Ectodermal cell (in vitro differentiated cells): ENCODE measurements around the gene ANKS1B.
"Not testable (repeated sequence)": the region's sequence is repeated elsewhere in the genome, so short reads cannot be mapped to it uniquely, and the experiment has no call there.

Source experiments
- H3K27ac ChIP-seq: 2 replicates; pipeline ENCODE4 v1.7.0; 2013; ENCODE audit warnings: mild to moderate bottlenecking, low read depth, low read length; ENCODE audit not compliant: insufficient read depth, poor library complexity, severe bottlenecking
- H3K27me3 ChIP-seq: 2 replicates; pipeline ENCODE4 v1.7.0; 2013; ENCODE audit warnings: mild to moderate bottlenecking, low read length; ENCODE audit not compliant: insufficient read depth, control insufficient read depth, poor library complexity, severe bottlenecking
- H3K36me3 ChIP-seq: one replicate; pipeline ENCODE4 v1.7.0; 2013; ENCODE audit warnings: low read length; ENCODE audit not compliant: control insufficient read depth, insufficient read depth
- H3K4me1 ChIP-seq: one replicate; pipeline ENCODE4 v1.7.0; 2013; ENCODE audit warnings: low read length; ENCODE audit not compliant: control insufficient read depth, insufficient read depth
- H3K4me3 ChIP-seq: 2 replicates; pipeline ENCODE4 v1.7.0; 2013; ENCODE audit warnings: low read depth, low read length, control low read depth; ENCODE audit not compliant: insufficient read depth
- H3K9me3 ChIP-seq: 2 replicates; pipeline ENCODE4 v1.7.0; 2013; ENCODE audit warnings: mild to moderate bottlenecking, low read length, moderate library complexity; ENCODE audit not compliant: control insufficient read depth
- WGBS, 2 experiments: methylation state at CpG; one replicate each; pipeline ENCODE4 v1.1.7; 2013; ENCODE audit warnings: missing lambda C conversion rate in 2 of 2; 5-methylcytosine and 5-hydroxymethylcytosine counted together

The ANKS1B gene

GRCh38 chr12:99619389-99620158, 365.2 kb downstream of the ANKS1B start:
- no peaks in the 10 kb centered on the region for H3K4me1 ChIP-seq
- H3K36me3 ChIP-seq = no peaks in the 10 kb centered on the region
- H3K27me3 ChIP-seq = no peaks in the 10 kb centered on the region
- 69 to 73% methylated on average over 7 of the region's 7 CpGs for WGBS, 2 experiments
- H3K4me3 ChIP-seq = no peak overlapping the region
- H3K9me3 ChIP-seq = no peaks in the 10 kb centered on the region
- no peak overlapping the region for H3K27ac ChIP-seq

- no peaks in the 10 kb centered on the region for H3K9me3 ChIP-seq
- no peak overlapping the region for H3K27ac ChIP-seq
- H3K4me1 ChIP-seq = no peaks in the 10 kb centered on the region
- WGBS, 2 experiments = 91% methylated on average over 4 of the region's 4 CpGs
- H3K36me3 ChIP-seq = no peaks in the 10 kb centered on the region
- no peak overlapping the region for H3K4me3 ChIP-seq
- no peaks in the 10 kb centered on the region for H3K27me3 ChIP-seq
Observed at GRCh38 chr12:99618657-99619056, 366.1 kb downstream of the ANKS1B start.

GRCh38 chr12:99611599-99611998, 373.1 kb downstream of the ANKS1B start:
- Histone ChIP-seq H3K4me1 (no peaks in the 10 kb centered on the region), H3K36me3 (no peaks in the 10 kb centered on the region), H3K4me3 (no peak overlapping the region), H3K27ac (no peak overlapping the region), H3K27me3 (no peaks in the 10 kb centered on the region), H3K9me3 (no peaks in the 10 kb centered on the region)
- WGBS, 2 experiments = 98 to 100% methylated on average over 2 of the region's 3 CpGs

GRCh38 chr12:99611117-99611516, 373.6 kb downstream of the ANKS1B start:
- 72 to 80% methylated on average over 1 to 3 of the region's 3 CpGs for WGBS, 2 experiments
- Histone ChIP-seq H3K4me3 (no peak overlapping the region), H3K27me3 (no peaks in the 10 kb centered on the region), H3K27ac (no peak overlapping the region), H3K4me1 (no peaks in the 10 kb centered on the region), H3K36me3 (no peaks in the 10 kb centered on the region), H3K9me3 (no peaks in the 10 kb centered on the region)

GRCh38 chr12:99609455-99610181, 375.1 kb downstream of the ANKS1B start:
- H3K27ac ChIP-seq = no peak overlapping the region
- no peaks in the 10 kb centered on the region for H3K4me1 ChIP-seq
- H3K9me3 ChIP-seq = no peaks in the 10 kb centered on the region
- no peaks in the 10 kb centered on the region for H3K36me3 ChIP-seq
- no peaks in the 10 kb centered on the region for H3K27me3 ChIP-seq
- WGBS, 2 experiments = 62 to 63% methylated on average over 7 of the region's 7 CpGs
- no peak overlapping the region for H3K4me3 ChIP-seq

GRCh38 chr12:99600388-99600787, 384.3 kb downstream of the ANKS1B start:
- H3K4me3 ChIP-seq = no peak overlapping the region
- H3K4me1 ChIP-seq = no peaks in the 10 kb centered on the region
- no peaks in the 10 kb centered on the region for H3K27me3 ChIP-seq
- WGBS, 2 experiments = 54 to 60% methylated on average over 5 of the region's 5 CpGs
- no peaks in the 10 kb centered on the region for H3K9me3 ChIP-seq
- no peaks in the 10 kb centered on the region for H3K36me3 ChIP-seq
- H3K27ac ChIP-seq = no peak overlapping the region

- WGBS, 2 experiments = 95 to 96% methylated on average over 2 of the region's 2 CpGs
- no peak overlapping the region for H3K4me3 ChIP-seq
Observed at GRCh38 chr12:99598785-99599184, 386.0 kb downstream of the ANKS1B start.

GRCh38 chr12:99596762-99597161, 388.0 kb downstream of the ANKS1B start:
- 90 to 100% methylated on average over 2 of the region's 2 CpGs for WGBS, 2 experiments
- H3K27ac ChIP-seq = no peak overlapping the region
- H3K36me3 ChIP-seq = no peaks in the 10 kb centered on the region

More at GRCh38 chr12:99598785-99599184, 386.0 kb downstream of the ANKS1B start:
- Histone ChIP-seq H3K27ac (no peak overlapping the region), H3K4me1 (no peaks in the 10 kb centered on the region), H3K9me3 (no peaks in the 10 kb centered on the region), H3K27me3 (no peaks in the 10 kb centered on the region), H3K36me3 (no peaks in the 10 kb centered on the region)

GRCh38 chr12:99577125-99577524, 407.6 kb downstream of the ANKS1B start:
- not testable (repeated sequence) for H3K4me3 ChIP-seq, H3K27me3 ChIP-seq, H3K4me1 ChIP-seq, H3K36me3 ChIP-seq, H3K27ac ChIP-seq, H3K9me3 ChIP-seq
- 80% methylated on average over 1 of the region's 1 CpG; no CpG with 5 or more reads in 1 of the 2 experiments for WGBS, 2 experiments

More at GRCh38 chr12:99596762-99597161, 388.0 kb downstream of the ANKS1B start:
- Histone ChIP-seq H3K4me3 (no peak overlapping the region), H3K4me1 (no peaks in the 10 kb centered on the region), H3K9me3 (no peaks in the 10 kb centered on the region), H3K27me3 (no peaks in the 10 kb centered on the region)

GRCh38 chr12:99573980-99574379, 410.8 kb downstream of the ANKS1B start:
- no peaks in the 10 kb centered on the region for H3K9me3 ChIP-seq
- no peak overlapping the region for H3K27ac ChIP-seq
- H3K36me3 ChIP-seq = no peaks in the 10 kb centered on the region
- H3K27me3 ChIP-seq = no peaks in the 10 kb centered on the region
- no peaks in the 10 kb centered on the region for H3K4me1 ChIP-seq
- no peak overlapping the region for H3K4me3 ChIP-seq
- 86 to 93% methylated on average over 1 to 2 of the region's 2 CpGs for WGBS, 2 experiments
